GM19372 (cell line): Measurements from ENCODE around the gene MADD.

Experiments
- ATAC-seq: cut with Tn5 transposase; IDR thresholded peaks from one replicate; pipeline ENCODE4 v1.9.1; 2021; ENCODE audit warnings: mild to moderate bottlenecking, low read depth, moderate library complexity; ENCODE audit not compliant: unreplicated experiment

The MADD gene

GRCh38 chr11:47355283-47356128 lies 85.6 kb downstream of the MADD start:
- ATAC-seq: no peak

- no peak for ATAC-seq
Measured at GRCh38 chr11:47356129-47356997, 86.4 kb downstream of the MADD start.

GRCh38 chr11:47356998-47357329 lies 87.0 kb downstream of the MADD start:
- no peak for ATAC-seq

- ATAC-seq: no peak
Measured at GRCh38 chr11:47357985-47358730, 88.2 kb downstream of the MADD start.

- no peak for ATAC-seq
Measured at GRCh38 chr11:47358731-47359051, 88.8 kb downstream of the MADD start.

GRCh38 chr11:47359162-47359561 lies 89.2 kb downstream of the MADD start:
- no peak for ATAC-seq

- ATAC-seq: no peak
Measured at GRCh38 chr11:47359586-47359985, 89.7 kb downstream of the MADD start.

GRCh38 chr11:47360341-47360740 lies 90.4 kb downstream of the MADD start:
- ATAC-seq: no peak

GRCh38 chr11:47361419-47361818 lies 91.5 kb downstream of the MADD start:
- ATAC-seq: no peak

- ATAC-seq: no peak
Measured at GRCh38 chr11:47366020-47366490, 96.1 kb downstream of the MADD start.

- ATAC-seq: no peak
Measured at GRCh38 chr11:47369676-47370075, 99.7 kb downstream of the MADD start.

- no peak for ATAC-seq
Measured at GRCh38 chr11:47372422-47372821, 102.5 kb downstream of the MADD start.

GRCh38 chr11:47373876-47374719 lies 104.2 kb downstream of the MADD start:
- no peak for ATAC-seq

GRCh38 chr11:47374720-47375019 lies 104.7 kb downstream of the MADD start:
- ATAC-seq: no peak

- ATAC-seq: no peak
Measured at GRCh38 chr11:47375020-47375419, 105.1 kb downstream of the MADD start.

- ATAC-seq: no peak
Measured at GRCh38 chr11:47375546-47376085, 105.7 kb downstream of the MADD start.

GRCh38 chr11:47376107-47376524 lies 106.2 kb downstream of the MADD start:
- no peak for ATAC-seq

GRCh38 chr11:47376525-47377371 lies 106.8 kb downstream of the MADD start:
- no peak for ATAC-seq

GRCh38 chr11:47377571-47378009 lies 107.7 kb downstream of the MADD start:
- no peak for ATAC-seq
